Activated CD4-positive, alpha-beta T cell treated with anti-CD3 and anti-CD28 coated beads for 4 hours (primary cell): ENCODE results near the gene ENC1.
A peak's percentile ranks its signal among the peaks of the same experiment; 100 is the strongest.
"Not testable (repeated sequence)": the region's sequence is repeated elsewhere in the genome, so short reads cannot be mapped to it uniquely, and the experiment has no call there.

ENCODE experiments used
- DNase-seq, 2 donors: peaks; one replicate each; pipeline ENCODE4 v3.0.0-alpha.2; 2020

Gene ENC1

DNA sequence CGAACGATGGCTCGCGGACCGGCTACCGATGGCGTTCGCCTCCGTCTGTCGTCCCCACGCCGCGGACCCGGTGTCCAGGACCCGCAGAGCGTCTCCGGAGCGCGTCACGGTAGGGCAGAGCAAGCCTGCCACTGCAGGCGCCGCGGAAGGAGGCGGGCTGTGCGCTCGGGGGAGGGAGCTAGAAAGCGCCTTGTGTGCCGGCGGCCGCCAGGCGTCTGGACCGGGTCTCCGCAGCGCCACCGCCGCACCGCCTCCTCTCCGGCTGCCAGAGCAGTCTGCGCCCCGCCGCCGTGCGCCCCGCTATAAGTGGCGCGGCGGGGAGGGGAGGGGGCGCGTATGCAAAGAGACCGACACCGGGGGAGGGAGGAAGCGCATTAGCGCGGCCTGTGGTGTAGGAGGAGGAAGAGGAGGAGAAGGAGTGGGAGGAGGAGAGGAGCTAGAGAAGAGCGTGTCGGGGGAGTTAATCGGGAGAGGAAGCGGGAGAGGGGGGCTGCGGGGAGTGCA lies at the start of gene ENC1:
TSS of gene ENC1 (minus strand) at position 279 of the 504 bp plus-strand sequence. CDS start 4,243 bp downstream, outside the sequence.
- peak; percentile 65 to 73 for DNase-seq

- no peak for DNase-seq
Observed at GRCh38 chr5:74686962-74687751, 46.6 kb upstream of the ENC1 start.

GRCh38 chr5:74685979-74686631 lies 45.6 kb upstream of the ENC1 start:
- no peak for DNase-seq

DNA sequence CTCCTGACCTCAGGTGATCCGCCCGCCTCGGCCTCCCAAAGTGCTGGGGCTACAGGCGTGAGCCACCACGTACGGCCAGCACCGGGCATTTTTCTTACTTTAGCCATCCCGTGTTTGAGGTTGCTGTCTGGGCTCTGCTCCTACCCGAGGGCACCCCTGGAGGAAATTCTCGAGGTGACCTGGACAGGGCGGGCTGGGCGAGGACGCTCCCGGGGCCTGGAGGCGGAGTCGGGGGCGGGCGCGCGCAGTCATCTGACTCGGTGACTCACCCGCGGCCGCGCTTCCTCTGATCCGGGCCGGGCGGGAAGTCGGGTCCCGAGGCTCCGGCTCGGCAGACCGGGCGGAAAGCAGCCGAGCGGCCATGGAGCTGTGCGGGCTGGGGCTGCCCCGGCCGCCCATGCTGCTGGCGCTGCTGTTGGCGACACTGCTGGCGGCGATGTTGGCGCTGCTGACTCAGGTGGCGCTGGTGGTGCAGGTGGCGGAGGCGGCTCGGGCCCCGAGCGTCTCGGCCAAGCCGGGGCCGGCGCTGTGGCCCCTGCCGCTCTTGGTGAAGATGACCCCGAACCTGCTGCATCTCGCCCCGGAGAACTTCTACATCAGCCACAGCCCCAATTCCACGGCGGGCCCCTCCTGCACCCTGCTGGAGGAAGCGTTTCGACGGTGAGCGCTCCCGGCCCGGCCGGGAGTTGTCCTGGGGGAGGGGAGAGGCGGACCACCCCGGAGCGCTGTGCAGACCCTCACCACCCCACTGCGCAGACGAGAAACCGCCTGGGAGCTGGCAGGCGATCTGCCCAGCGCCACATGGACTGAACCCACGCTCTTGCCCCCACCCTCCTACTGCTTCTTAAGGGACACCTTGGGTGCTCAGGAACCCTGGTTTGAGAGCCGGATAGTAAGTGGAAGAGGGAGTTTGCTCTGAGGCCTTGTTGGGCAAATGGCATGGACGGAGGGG lies 44.6 kb upstream of the ENC1 start, which contains the start of gene HEXB:
TSS of gene HEXB (plus strand) at position 334 of the 952 bp plus-strand sequence. CDS start at position 362, 28 bp downstream.
- peak; percentile 82 to 85 for DNase-seq

DNA sequence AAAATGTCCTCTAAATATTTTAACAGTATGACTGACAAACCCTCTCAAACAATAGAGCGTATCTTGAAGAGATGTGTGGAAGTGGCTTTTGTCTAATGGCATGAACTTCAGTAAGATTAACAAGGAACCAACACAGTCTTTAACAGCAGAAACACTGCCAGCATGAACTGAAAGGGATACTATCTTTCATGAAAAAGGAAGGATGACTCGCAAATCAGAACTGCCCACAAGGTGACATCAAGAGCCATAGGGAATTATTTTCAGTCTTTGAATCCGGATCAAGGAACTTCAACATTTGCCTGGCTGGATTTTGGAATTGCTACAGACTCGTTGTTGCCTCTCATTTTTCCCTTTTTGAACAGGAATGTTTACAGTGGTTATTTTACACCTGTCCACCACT lies 39.4 kb upstream of the ENC1 start:
- DNase-seq: no peak

DNA sequence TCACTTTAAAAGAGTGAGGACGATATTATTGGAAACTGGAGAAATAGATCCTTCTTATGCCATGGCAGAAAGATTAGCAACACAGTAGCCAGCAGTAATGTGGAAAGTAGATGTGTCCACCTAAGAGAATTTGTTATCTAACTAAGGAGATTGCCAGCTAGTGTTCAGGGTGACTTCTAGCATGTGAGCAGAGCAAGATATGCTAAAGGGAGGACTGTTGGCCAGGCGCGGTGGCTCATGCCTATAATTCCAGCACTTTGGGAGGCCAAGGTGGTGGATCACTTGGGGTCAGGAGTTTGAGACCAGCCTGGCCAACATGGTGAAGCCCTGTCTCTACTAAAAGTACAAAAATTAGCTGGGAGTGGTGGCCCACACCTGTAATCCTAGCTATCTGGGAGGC lies 38.8 kb upstream of the ENC1 start:
- not testable (repeated sequence) for DNase-seq

- DNase-seq: not testable (repeated sequence)
Observed at GRCh38 chr5:74678123-74678522, 37.6 kb upstream of the ENC1 start.

DNA sequence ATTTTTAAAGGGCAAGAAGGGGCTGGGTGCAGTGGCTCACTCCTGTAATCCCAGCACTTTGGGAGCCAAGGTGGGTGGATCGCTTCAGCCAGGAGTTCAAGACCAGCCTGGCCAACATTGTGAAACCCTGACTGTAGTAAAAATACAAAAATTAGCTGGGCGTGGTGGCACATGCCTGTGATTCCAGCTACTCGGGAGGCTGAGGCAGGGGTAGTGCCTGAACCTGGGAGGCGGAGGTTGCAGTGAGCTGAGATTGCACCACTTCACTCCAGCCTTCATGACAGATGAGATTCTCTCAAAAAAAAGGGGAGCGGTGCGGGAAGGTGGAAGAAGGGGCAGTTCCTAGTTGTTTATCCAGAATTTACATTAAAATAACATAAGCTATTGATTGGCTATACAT lies 35.9 kb upstream of the ENC1 start:
- not testable (repeated sequence) for DNase-seq

DNA sequence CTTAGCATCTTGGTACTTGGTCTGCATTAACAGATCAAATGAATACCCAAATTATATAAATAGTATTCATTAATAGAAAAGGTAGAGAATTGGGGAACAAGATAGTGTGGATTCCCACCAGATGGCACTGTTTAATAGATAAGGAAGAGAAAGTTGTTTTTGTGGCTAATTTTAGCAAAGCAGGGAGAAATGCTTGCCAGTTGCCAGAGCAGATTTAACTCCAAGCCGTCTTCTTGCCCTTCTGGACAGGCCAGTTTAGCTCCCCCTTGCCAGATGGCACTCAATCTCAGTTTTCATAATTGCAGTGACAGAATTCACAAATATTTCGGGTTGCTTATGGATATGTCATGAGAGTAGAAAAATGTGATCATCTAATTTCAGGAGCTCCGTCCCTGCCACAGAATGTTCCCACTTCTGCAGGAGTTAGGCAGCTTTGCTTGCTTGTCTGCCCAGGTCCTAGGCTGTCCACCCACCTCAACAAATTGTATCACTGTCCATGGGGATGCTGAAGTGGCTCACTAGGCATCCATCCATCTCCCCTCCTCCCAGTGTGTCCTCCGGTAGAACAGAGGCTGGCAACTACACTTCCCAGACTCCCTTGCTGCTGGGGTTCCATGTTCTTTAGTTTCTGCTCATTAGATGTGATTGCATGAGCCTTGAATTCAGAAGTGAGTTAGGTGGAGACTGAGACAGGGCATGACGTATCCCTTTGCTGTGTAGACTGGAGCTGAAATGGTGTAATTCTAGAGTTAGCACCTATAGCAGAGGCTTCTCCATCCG lies 32.7 kb upstream of the ENC1 start:
- DNase-seq: no peak

GRCh38 chr5:74672215-74672877 lies 31.8 kb upstream of the ENC1 start:
- no peak for DNase-seq

DNA sequence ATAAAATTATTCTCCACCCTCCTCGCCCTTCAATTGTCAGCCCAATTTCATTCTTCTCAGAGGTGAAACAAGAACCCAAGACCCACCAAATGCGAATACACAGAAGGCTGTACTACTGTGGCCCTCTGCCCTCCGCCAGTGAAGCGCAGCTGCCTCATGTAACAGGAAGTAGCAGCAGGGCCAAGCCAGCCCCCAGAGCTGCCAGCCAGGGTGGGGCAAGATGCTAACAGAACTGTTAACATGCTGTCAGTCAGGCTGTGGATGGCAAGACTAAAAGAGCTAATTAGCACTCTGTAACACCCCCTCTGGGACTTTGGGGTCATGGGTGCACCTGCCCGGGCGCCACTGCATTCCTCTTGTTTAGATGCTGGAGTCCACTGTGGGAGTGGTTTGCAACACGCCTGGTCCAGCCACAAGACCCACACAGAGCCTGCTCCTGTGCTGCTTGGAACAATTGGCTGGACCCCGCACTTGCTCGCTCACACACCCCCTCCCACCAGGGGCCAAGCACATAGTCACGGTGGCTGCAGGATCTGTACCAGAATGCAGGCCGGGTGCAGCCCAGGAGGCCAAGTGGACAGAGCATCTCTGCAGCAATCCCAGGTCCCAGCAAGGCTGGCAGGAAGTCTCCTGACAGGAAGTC lies 30.0 kb upstream of the ENC1 start:
- DNase-seq: no peak

- DNase-seq: no peak
Observed at GRCh38 chr5:74669821-74670220, 29.3 kb upstream of the ENC1 start.

DNA sequence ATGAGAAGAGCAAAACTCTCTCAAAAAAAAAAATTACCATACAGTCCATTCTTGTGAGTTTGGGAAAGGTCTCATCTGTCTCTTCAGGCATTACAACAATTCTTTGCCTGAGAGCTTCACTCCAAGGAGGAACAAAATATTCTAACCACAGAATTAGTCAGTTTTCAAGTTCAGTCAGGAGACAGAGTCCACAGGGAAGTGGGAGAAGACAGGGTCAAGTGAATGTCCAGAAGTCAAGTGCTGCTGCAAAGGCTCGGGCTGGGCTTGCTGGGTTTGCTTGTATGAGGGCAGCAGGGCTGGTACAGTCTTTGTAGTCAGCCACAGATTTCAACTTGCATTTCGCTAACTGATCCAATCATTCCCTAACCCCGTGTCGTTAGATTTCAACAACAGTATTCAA lies 26.9 kb upstream of the ENC1 start:
- DNase-seq: no peak

DNA sequence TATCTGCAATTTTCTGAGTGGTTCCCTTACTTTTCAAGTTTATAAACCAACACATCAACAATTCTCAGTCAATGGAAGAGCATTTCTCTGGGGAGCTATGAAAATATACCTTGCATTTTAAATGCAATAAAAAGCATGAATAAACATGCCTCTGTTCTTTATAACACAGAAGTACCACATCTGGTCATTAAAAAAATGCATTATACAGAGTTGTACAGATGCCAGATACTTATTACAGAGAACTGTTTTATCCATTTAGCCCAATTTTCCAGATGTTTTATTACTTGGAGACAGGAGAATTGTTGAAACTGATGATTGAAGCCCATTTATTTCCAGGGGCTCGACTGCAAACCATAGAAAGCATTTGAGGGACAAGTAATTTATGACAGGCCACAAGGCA lies 25.3 kb upstream of the ENC1 start:
- no peak for DNase-seq

GRCh38 chr5:74665273-74665672 lies 24.7 kb upstream of the ENC1 start:
- DNase-seq: no peak

- DNase-seq: no peak
Observed at GRCh38 chr5:74664551-74664950, 24.0 kb upstream of the ENC1 start.

GRCh38 chr5:74660873-74661272 lies 20.3 kb upstream of the ENC1 start:
- DNase-seq: no peak

DNA sequence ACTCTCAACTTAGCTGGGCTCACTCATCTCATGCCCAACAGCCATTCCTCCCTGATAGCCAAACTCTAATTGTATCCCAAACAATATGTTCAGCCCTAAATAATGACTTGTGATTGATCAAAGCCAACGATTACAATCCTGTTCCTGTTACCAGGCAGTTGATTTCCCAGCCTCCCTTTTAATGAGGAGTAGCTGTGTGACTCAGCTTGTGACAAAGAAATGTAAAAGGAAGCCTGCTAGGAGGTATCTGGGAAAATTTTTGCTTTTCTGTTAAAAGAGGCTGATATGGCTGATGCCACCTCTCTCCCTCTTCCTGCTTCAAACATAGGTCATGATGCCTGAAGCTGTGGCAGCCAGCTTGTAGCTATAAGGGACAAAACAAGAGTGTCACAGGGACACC lies 19.6 kb upstream of the ENC1 start:
- DNase-seq: no peak

- no peak for DNase-seq
Observed at GRCh38 chr5:74659172-74659571, 18.6 kb upstream of the ENC1 start.

DNA sequence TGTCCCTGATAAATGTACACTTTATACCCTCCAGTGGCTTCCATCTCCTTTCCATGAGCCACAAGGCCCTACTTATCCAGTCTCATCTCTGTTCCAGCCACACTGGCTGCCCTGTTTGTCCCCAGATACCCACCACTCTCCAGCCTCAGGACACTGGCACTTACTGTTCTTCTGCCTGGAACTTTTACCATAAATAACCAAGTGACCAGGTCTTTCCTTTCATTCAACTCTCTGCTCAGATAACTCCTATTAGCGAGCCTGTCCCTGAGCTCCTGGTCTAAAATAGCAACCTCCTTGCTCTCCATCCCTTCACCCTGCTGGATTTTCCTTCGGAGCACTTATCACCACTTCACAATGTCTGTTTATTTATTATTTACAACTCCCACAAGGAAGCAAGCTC lies 16.6 kb upstream of the ENC1 start:
- DNase-seq: no peak

DNA sequence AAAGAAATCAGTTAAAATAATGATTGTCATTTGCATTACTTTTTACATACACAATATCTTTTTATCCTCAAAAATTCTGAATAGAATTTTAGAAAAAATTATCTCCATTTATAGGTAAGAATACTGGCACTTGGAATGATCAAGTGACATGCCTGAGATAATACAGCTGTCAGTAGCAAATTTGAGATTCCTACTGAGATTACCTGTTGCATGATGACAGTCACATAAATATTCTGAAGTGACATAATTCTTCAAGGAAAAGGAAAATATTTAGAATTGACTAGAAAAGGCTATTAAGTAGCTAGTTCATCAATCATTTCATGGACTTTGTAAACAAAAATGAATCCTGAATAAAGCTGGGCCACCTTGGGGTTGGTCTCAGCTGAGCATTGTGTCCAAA lies 15.2 kb upstream of the ENC1 start:
- no peak for DNase-seq
